Endodermal cell (in vitro differentiated cells): Measurements from ENCODE around the gene RNF150. TPM values are rescaled to one million over a fixed set of nuclear protein-coding genes. Genes with fewer than 3 reads are reported as not detected.
"Not testable (repeated sequence)": the region's sequence is repeated elsewhere in the genome, so short reads cannot be mapped to it uniquely, and the experiment has no call there.

Experiments
- DNase-seq: peaks from one replicate; pipeline ENCODE4 v3.0.0-alpha.2; 2017
- H3K27ac ChIP-seq: 2 replicates; pipeline ENCODE4 v1.5.1; 2013; ENCODE audit warnings: mild to moderate bottlenecking, low read depth, low read length, moderate library complexity
- H3K27me3 ChIP-seq: 2 replicates; pipeline ENCODE4 v1.6.1; 2013; ENCODE audit warnings: mild to moderate bottlenecking, low read length, moderate library complexity; ENCODE audit not compliant: insufficient read depth, control insufficient read depth, poor library complexity, severe bottlenecking
- H3K36me3 ChIP-seq: 2 replicates; pipeline ENCODE4 v1.7.0; 2013; ENCODE audit warnings: mild to moderate bottlenecking, low read length, moderate library complexity; ENCODE audit not compliant: control insufficient read depth, insufficient read depth
- H3K4me1 ChIP-seq: one replicate; pipeline ENCODE4 v1.7.0; 2013; ENCODE audit warnings: low read length; ENCODE audit not compliant: control insufficient read depth, insufficient read depth
- H3K4me3 ChIP-seq: 2 replicates; pipeline ENCODE4 v1.5.1; 2013; ENCODE audit warnings: mild to moderate bottlenecking, low read length, moderate library complexity
- H3K9ac ChIP-seq: 2 replicates; pipeline ENCODE4 v1.6.1; 2013; ENCODE audit warnings: mild to moderate bottlenecking, low read length, moderate library complexity; ENCODE audit not compliant: poor library complexity, severe bottlenecking; ENCODE audit errors: extremely low read depth
- H3K9me3 ChIP-seq: 2 replicates; pipeline ENCODE4 v1.6.1; 2013; ENCODE audit warnings: mild to moderate bottlenecking, low read length, moderate library complexity; ENCODE audit not compliant: control insufficient read depth
- H3K27ac Mint-ChIP-seq: 2 replicates; pipeline ENCODE4 v1.8.0; 2020; ENCODE audit warnings: mixed read lengths
- H3K27me3 Mint-ChIP-seq: 2 replicates; pipeline ENCODE4 v1.8.0; 2021; ENCODE audit warnings: mild to moderate bottlenecking, mixed read lengths; ENCODE audit not compliant: insufficient read depth
- H3K36me3 Mint-ChIP-seq: 2 replicates; pipeline ENCODE4 v1.8.0; 2020; ENCODE audit warnings: low read depth, mixed read lengths
- H3K4me1 Mint-ChIP-seq: 2 replicates; pipeline ENCODE4 v1.8.0; 2020; ENCODE audit warnings: mixed read lengths
- H3K4me3 Mint-ChIP-seq: 2 replicates; pipeline ENCODE4 v1.8.0; 2020; ENCODE audit warnings: mild to moderate bottlenecking, moderate library complexity, mixed read lengths
- H3K9me3 Mint-ChIP-seq: 2 replicates; pipeline ENCODE4 v1.8.0; 2020; ENCODE audit warnings: mild to moderate bottlenecking, mixed read lengths
- WGBS, 2 experiments: methylation state at CpG; one replicate each; pipeline versions ENCODE4 v1.1.5 to v1.1.7; 2013; ENCODE audit warnings: missing lambda C conversion rate in 2 of 2, mixed read lengths in 1 of 2; ENCODE audit not compliant: insufficient coverage in 1 of 2, insufficient read length in 1 of 2; 5-methylcytosine and 5-hydroxymethylcytosine counted together
- total RNA-seq, 2 donors: library from RNA; stranded (reverse); fragmentation: NEBNext Ultra II Directional in 1 of 2; extraction: Animal tissue kit (Norgen Biotek cat#: 25700) in 1 of 2; gene quantifications; 2 replicates in 1 of 2; 3 replicates in 1 of 2; pipeline ENCODE4 v1.2.1, GENCODE V29; 2021
- TF ChIP-seq, protein P1 (sequence below): fragments of 200-600 bp; sonication (generic); conservative IDR thresholded peaks from 2 replicates; pipeline ENCODE4 v1.5.0; 2021; ENCODE audit warnings: antibody characterized with exemption, mild to moderate bottlenecking

RNF150 gene
- total RNA-seq, 2 donors from 2014 or later, result 8.2 to 10.4 TPM

DNA sequence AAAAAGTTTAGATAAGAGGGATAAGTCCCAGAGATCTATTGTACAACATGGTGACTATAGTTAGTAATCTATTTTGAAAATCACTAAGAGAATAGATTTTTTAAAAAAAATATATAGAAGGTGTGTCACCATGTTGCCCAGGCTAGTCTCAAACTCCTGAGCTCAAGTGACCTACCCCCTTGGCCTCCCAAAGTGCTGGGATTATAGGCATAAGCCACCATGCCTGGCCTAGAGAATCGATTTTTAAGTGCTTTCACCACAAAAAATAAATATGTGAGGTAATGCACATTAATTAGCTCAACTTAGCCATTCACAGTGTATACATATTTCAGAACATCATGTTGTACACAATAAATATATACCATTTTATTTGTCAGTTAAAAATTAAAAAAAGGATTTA lies 320.4 kb downstream of the RNF150 start:
- Mint-ChIP-seq H3K4me3 (no peak overlapping the region), H3K27ac (no peak overlapping the region)
- 82% methylated on average over 1 of the region's 1 CpG; no CpG with 5 or more reads in 1 of the 2 experiments for WGBS, 2 experiments

GRCh38 chr4:140811429-140811828 lies 321.8 kb downstream of the RNF150 start:
- no peaks in the 10 kb centered on the region for H3K9me3 Mint-ChIP-seq
- no peaks in the 10 kb centered on the region for H3K27me3 Mint-ChIP-seq
- no peaks in the 10 kb centered on the region for H3K27me3 ChIP-seq
- DNase-seq, result no peak
- no peaks in the 10 kb centered on the region for H3K36me3 ChIP-seq
- no peaks in the 10 kb centered on the region for H3K36me3 Mint-ChIP-seq
- no peak overlapping the region for H3K4me3 ChIP-seq
- 89% methylated on average over 4 of the region's 4 CpGs; no CpG with 5 or more reads in 1 of the 2 experiments for WGBS, 2 experiments
- H3K9me3 ChIP-seq, result no peaks in the 10 kb centered on the region
- no peak overlapping the region for H3K27ac Mint-ChIP-seq
- no peak overlapping the region for H3K4me3 Mint-ChIP-seq
- H3K4me1 ChIP-seq, result no peaks in the 10 kb centered on the region
- H3K9ac ChIP-seq, result no peak overlapping the region
- H3K27ac ChIP-seq, result no peak overlapping the region
- TF ChIP-seq, protein P1, sequence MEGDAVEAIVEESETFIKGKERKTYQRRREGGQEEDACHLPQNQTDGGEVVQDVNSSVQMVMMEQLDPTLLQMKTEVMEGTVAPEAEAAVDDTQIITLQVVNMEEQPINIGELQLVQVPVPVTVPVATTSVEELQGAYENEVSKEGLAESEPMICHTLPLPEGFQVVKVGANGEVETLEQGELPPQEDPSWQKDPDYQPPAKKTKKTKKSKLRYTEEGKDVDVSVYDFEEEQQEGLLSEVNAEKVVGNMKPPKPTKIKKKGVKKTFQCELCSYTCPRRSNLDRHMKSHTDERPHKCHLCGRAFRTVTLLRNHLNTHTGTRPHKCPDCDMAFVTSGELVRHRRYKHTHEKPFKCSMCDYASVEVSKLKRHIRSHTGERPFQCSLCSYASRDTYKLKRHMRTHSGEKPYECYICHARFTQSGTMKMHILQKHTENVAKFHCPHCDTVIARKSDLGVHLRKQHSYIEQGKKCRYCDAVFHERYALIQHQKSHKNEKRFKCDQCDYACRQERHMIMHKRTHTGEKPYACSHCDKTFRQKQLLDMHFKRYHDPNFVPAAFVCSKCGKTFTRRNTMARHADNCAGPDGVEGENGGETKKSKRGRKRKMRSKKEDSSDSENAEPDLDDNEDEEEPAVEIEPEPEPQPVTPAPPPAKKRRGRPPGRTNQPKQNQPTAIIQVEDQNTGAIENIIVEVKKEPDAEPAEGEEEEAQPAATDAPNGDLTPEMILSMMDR, result no peak
- peaks cover 2% of the 10 kb centered on the region for H3K4me1 Mint-ChIP-seq

More for the DNA sequence above, 320.4 kb downstream of the RNF150 start:
- H3K4me1 Mint-ChIP-seq, result peaks cover 7% of the 10 kb centered on the region
- Histone ChIP-seq H3K9ac (no peak overlapping the region), H3K36me3 (no peaks in the 10 kb centered on the region), H3K27me3 (no peaks in the 10 kb centered on the region), H3K27ac (no peak overlapping the region), H3K9me3 (no peaks in the 10 kb centered on the region), H3K4me3 (no peak overlapping the region), H3K4me1 (no peaks in the 10 kb centered on the region)
- no peak for DNase-seq
- no peaks in the 10 kb centered on the region for H3K36me3 Mint-ChIP-seq
- TF ChIP-seq, protein P1, result no peak
- H3K9me3 Mint-ChIP-seq, result no peaks in the 10 kb centered on the region
- no peaks in the 10 kb centered on the region for H3K27me3 Mint-ChIP-seq

GRCh38 chr4:140810591-140811169 lies 322.6 kb downstream of the RNF150 start:
- H3K27ac ChIP-seq, H3K27ac Mint-ChIP-seq, H3K9ac ChIP-seq, H3K27me3 Mint-ChIP-seq, H3K27me3 ChIP-seq, DNase-seq, H3K4me1 ChIP-seq, H3K4me3 Mint-ChIP-seq, H3K4me1 Mint-ChIP-seq, H3K36me3 Mint-ChIP-seq, H3K4me3 ChIP-seq, H3K9me3 Mint-ChIP-seq, H3K36me3 ChIP-seq, H3K9me3 ChIP-seq: not testable (repeated sequence)
- WGBS, 2 experiments, result 94% methylated on average over 1 of the region's 1 CpG; no CpG with 5 or more reads in 1 of the 2 experiments

Other genes with a start within 250 kb of the RNF150 start
- gene ZNF330, start 87.4 kb upstream of the RNF150 start, total RNA-seq, result 10 to 100 TPM; 31.8 to 39.7 TPM